NCI-H2227 (cell line): ENCODE data around the gene HAPLN2.
A peak's percentile ranks its signal among the peaks of the same experiment; 100 is the strongest.

Source experiments
- DNase-seq: peaks from one replicate; lab custom pipeline; 2025; ENCODE audit not compliant: unreplicated experiment; lab: John Stamatoyannopoulos, UW

Gene HAPLN2

DNA sequence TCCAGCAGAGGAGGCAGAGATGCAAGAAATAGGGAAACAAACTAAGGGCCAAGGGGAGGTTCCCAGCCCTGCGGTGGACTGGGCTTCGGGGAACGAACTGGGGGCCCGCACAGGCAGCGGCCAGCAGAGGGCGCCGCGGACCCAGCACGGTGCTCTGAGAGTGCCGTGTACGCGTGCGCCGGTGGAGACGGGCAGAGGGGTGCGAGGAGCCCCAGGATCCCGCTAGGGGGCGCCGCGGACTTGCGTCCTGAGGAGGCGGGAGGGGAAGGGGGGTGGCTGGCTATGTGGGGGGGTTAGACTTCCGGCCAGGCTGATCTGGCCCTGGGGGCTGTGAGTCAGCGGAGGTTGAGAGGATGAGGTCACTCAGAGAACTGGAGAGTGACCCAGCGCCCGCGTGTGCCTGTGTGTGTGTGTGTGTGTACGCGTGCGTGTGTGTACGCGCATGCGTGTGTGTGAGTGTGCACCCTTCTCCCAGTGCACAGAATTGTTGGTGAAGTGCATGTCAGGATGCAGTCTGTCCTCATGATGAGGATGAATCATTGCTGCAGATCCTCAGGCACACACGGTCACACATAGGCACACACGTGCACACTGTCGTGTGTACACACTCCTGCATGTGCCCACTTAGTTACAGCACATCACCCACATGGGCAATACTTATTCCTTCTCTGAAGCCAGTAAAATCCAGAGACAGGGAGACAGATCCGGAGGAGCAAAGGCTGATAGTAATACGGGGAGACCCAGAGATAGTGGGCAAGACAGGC lies 41.0 kb downstream of the HAPLN2 start:
- peak; percentile 97 for DNase-seq

DNA sequence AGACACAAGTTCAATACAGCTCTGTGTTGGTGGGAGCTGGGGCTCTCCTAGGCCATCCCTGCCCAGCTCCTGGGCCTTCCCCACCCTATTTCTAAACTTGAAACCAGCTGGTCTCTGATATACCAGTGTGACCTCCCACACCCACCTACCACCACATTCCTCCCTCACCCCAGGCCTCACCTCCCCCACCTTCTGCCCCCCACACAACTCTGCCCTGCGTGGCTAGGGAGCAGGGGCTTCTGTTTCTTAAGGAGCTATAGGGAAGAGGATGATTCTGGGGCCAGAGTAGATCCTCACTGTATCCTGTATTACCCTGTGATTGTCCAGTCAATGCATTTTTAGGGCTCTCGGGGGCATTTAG lies 41.5 kb downstream of the HAPLN2 start:
- no peak for DNase-seq

DNA sequence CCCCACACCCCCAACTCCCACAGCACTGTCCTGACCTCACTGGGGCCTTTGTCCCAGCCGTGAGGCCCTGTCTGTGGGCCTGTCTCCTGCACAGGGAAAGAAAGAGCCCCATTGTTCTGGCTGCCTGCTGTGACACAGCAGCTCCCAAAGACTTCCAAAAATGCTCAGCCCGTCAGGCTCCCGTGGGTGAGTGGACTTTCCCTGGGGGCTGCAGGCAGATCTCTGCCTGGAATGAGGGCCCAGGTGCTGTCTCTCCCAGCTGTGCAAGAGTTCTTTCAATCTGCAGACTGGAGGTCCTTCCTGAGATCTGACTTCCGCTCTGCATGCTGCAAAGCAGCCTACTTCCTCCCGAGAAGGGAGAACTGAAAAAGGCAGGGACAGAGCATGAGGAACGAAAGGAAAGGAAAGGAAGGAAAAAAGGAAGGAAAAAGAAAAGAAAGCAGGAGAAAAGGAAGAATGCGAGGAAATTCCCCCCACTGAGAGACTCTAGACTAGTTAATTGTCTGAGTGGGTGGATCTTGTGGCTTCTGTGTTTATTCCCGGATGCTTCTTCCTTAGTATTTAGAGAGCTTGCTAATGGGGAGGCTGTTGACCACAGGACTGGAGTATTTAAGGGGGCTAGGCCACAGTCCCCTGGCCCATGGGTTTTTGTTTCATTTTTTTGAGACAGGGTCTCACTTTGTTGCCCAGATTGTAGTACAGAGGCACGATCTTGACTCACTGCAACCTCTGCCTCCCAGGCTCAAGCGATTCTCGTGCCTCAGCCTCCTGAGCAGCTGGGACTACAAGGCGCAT lies 43.0 kb downstream of the HAPLN2 start:
- no peak for DNase-seq

DNA sequence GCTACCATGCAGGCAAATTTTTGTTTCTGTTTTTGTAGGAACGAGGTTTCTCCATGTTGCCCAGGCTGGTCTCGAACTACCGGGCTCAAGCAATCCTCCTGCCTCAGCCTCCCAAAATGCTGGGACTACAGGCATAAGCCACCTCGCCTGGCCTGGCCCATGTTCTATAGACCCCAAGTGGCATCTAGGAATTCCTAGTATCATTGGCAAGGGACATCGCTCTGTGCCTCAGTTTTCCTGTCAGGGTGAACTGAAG lies 43.5 kb downstream of the HAPLN2 start:
- DNase-seq = no peak

DNA sequence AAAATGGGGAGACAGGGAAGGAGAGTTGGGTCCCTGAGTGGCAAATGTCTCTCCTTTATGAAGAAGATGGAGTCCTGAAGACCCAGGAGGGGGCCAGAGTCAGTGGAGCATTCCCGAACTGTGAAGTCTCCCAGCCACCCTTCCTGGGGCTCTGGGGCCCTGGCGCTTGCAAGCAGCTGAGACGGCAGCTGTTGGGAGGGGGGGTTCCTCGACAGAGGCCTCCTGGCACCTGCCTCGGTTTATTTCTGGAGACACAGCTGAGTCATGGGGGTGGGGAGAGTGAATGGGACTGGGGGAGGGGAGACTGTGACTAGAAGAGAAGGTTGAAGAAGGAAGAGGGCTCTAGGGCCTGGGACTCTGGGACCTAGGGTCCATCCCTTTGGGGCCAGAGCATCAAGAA lies 44.0 kb downstream of the HAPLN2 start:
- DNase-seq = no peak

DNA sequence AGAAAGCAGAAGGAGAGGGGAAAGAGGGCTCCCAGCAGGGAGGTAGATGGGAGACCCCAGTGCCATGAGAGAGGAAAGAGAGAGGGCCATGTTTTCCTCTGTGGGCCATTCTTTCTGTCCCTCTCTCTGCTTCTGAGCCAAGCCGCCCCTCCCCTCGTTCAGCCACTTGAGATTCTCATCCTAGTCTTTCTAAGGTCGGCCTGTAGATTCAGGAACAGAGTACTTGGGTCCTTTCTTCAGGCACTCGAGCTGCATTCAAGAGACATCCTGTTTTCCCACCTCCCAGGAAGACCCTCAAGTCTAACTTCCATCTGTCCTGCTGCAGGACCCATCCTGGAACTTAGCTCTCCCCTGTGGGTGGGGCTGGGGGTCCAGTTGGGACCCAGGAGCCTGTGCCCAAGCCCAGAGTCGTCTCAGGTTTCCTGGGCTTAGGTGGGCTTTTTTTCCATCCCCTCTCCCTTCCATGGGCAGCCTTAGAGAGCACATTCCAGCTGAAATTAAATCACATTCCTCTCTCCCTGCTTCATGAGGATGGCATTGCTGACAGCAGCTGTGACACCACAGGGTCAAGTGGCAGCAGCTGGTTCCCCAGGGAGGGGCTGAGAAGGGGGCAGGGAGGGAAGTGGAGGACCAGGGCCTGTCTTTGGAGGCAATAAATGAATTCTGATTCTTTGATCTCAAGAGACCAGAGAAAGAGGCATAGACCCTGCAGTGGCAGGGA lies 45.0 kb downstream of the HAPLN2 start:
- DNase-seq = peak; percentile 63

DNA sequence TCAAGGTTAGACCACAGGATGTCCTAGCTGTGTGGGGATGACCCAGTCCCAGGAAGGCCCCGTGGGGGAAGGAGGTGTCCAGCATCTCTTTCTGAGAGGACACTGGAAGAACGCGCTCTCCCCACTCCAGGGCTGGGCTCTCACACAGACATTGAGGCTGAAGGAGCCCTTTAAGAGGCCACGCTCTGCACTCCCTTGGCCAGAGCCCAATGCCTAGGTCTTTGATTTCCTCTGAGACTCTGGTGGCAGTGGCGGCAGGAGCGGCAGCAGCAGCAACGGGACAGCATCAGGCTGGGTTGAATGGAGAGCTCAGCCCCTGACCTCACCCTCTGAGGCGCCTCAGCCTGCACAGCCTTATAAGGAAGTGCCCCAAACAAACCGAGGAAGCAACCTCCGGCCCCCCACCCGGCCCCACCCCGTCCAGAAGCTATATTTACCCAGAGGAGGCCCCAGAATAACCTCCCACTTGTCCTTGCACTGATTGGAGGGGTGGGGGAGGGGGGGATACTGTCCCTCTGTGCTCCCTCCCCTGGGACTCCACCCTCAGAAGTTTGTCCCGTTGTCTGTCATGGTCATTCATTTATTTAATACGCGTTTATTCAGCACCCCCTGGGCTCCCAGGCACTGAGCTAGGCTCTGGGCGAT lies 45.7 kb downstream of the HAPLN2 start:
- DNase-seq = no peak

DNA sequence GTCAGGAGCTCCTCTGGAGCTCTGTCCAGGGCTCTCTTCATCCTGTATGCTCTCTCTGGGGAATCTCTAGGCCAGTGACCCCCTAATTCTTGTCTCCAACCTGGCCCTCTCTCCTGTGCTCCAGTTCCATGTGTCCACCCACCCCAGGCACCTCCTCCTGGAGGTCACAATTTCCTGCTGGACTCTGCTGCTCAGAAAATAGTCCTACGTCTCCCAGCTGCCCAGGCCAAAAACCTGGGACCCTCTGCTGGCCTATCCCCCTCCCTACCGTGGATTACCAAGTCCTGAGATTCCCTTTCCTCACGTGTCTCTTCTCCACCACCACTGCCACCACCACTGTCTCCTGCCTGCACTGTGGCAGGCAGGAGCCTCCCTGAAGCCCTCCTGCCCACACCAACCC lies 46.3 kb downstream of the HAPLN2 start:
- DNase-seq = no peak

DNA sequence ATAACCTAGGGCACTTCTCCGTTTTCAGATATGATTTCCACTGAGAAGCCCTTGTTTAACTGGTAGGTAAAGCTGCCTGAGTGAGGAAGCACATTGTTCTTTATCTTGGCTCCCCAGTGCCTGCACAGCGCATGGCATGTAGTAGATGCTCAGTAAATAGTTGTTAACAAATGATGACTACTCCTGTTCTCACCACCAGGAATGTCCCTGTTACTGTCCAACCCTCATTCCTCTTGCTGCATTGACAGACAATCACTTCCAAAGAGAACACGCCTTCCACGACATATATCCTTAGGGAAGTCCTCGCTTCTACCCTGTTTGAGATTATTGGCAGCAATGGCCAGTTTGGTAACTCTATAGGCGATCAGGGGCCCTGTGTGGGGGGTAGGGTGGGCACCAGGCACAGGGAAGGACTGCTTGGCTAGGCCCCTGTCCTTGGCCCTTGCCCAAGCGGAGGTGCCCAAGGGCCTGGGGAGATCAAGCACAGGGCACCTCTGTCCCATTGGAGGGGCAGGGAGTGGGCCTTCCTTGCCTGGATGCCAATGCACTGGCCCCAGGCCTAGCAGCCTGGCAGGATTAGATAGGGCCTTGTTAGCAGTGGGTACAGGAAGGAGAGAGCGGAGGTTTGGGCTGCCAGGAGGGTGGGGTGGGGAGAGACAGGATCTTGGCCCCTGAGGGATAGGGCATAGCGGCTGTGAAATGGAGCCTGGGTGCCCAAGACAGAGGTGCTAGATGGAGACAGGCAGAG lies 47.8 kb downstream of the HAPLN2 start:
- no peak for DNase-seq

DNA sequence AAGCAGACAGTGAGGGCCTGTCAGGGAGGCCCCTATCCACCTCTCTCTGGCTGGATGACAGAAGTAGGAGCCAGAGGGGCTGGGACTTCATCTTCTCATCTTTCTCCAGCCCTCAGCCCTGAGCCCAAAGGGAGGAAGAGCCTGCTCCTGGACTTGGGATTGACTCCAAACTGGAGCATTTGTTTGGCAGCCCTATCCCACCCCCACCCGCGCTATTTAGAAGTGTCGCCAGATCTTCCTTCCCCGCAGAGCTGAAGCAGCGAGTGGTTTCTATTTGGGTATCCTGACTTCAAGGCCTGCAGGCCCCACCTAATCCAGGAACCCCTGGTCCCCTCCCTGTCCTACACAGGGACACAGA lies 48.4 kb downstream of the HAPLN2 start:
- DNase-seq = no peak

DNA sequence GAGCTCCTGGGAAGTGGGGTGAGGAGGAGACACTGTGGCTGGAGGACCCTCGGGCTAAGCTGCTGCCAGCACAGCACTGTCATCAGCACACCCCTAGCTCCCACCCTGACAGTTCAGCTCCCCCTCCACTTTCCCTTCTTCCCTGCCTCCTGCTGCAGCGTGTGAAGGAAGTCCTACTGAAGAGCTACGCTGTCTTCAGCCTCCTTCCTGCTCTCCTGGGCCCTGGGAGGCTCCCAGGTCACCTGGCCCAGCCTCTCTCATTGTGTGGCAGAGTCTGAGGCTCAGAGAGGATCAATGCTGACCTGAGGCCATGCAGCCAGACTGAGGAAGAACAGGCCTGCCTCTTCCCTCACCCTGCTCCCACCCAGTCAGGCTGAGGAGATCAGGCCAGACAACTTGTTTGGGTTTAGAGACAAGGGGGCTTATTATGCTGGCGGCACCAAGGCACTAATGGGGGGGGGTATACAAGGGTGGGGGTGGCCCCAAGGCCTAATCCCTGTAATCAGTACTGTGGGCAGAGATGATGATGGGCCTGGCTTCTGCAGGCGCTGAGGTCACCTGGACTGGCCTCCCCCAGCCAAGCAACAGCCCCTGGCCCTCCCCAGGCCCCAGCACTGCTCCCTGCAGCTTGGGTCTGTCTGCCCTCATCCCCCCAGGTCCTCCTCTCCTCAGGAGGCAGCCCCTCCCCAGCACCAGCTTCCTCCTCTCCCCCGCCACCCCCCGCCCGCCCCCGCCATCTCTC lies 48.9 kb downstream of the HAPLN2 start:
- DNase-seq = peak; percentile 36

DNA sequence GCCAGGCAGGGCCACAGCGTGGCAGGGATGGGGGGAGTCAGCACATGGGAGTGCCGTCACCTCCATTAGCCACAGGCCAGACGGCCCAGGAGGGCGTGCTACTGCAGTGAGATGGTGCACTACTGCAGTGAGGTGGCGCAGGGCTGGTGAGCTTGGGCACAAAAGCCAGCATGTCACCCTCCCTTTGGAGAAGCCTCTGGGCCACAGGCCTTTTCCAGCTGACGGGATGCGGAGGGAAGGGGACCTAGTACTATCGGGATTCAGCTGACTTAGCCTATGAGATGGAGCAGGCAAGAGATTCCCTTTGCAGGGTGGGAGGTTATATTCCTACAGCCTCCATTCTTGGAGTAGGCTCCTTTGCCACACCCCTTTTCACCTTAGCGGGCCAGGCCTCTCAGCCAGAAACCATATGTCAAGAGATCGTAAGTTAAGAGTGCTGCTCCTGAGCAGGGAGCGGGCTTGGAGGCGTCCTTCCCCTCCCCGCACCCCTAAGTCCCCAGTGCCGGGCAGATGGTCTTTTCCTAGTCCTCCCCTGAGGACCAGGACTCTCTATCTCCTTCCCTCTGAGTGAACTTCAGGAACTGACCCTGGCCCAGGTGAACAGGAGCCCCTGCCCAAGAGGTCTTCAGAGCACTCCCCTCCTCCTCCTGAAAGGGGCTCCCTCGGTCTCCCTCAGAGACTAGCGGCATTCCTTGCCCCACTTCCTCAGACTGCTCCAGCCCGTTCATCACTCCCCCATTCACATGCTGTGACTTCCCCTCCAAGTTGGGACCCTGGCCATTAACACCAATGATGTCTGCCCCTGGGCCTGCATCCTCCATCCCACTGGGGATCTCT lies 49.8 kb downstream of the HAPLN2 start:
- peak; percentile 47 for DNase-seq

DNA sequence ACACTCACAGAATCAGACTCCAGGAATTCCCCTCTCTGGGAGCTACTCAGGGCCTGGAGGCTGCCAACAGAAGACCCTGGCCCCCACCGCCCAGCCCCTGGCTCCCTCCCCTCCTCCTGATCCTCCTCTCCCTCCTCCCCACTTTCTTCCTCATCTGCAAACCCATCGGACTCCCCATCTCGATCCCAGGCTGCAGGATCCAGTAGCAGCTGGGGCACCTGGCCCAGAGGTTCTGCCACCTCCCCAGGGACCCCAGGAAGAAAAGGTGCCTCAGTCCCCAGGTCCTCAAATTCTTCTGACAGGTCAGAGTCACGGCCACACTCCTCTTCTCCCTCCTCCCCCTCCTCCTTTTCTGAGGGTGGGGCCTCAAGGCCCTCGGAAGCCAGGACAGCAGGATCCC lies 50.6 kb downstream of the HAPLN2 start:
- DNase-seq = no peak

DNA sequence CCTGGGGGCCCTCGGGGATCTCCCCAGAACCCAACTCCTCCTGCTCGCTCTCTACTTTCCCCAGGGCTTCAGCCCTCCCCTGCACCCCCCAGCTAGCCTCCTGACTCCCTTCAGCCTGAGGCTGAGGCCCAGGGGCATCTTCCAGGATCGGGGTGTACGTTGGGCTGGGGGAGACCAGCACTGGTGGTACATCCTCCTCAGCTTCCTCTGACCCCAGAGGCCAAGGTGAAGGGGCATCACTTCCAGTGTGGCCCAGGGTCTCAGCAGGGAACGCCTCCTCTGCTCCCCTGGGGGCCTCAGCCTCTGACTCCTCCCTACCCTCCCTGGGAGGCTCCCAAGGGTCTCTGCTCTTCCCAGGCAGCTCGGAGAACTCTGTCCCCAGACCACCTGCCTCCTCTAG lies 51.1 kb downstream of the HAPLN2 start:
- no peak for DNase-seq

DNA sequence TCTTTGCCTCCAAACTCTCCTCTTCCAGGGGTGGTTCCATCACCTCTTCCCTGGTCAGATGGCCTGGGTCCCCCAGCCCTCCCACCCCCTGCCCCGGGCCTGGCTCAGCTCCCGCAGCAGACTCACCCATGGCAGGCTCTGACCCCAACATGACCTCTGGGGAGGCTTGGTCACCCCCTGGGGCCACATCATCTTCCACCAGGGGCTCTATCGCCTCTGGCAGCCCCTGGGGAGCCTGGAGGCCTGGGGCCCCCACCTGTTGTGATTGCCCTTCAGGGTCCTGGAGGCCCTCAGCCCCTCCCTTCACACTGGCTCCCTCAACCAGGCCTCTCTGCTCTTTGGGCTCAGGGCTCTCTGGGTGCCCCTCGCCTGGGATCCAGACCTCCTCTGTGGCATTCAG lies 51.6 kb downstream of the HAPLN2 start:
- DNase-seq = no peak

DNA sequence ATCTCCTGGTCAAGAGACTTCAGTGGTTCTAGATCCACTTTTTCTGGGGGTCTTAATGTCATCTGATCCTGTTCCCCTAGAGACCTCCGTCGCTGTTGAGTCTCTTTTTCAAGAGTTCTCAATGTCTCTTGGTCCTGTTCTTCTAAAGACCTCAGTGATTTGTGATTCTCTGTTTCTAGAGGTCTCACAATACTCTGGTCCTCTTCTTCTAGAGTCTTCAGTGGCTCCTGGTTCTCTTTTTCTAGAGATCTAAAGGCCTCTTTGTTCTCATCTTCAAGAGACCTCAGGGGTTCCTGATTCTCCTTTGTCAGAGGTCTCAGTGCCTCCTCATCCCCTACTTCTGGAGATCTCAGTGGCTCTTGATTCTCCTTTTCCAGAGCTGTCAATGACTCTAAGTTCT lies 52.6 kb downstream of the HAPLN2 start:
- DNase-seq = no peak

DNA sequence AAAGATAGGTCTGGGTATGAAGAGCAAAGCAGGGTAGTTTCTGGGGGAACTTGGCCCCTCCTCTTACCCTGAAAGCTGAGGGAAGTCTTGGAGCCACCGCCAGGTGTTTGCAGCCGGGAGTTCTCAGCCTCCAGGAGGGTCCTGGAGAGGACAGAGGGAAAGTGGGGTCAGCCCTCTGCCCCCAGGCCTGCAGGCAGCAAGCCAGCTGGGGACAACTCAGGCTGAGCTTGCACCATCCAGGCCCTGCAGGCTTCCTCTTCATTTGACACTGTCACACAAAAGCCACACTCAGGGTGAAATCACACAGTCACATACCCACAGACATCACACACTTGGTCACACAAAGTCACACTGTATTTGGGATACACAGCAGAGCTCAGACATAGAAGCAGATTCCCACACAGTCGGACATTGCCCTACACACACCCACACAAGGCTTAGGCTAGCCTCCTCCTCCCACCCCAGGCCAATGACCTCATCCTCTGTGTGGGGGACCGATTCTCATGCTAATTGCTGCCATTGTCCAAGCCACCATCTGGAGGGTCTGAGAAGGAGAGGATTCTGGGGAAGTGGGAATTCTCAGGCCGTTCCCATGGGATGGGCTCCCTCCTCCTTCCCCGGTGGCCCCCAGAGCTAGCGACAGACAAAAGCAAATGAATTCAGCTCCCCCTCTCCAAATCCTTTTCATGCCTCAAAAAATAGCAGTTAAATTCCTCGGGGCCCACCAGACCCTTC lies 54.3 kb downstream of the HAPLN2 start:
- DNase-seq = peak; percentile 41
